B cell (primary cell): Measurements from ENCODE around the gene ZNF662.

Experiments
- EZH2 ChIP-seq: IDR thresholded peaks from 2 replicates; pipeline ENCODE4 v1.6.1; 2012; ENCODE audit warnings: borderline replicate concordance, low read depth, mild to moderate bottlenecking, moderate library complexity, low read length; ENCODE audit not compliant: insufficient read depth, poor library complexity, severe bottlenecking
- TF ChIP-seq, protein P1 (sequence below): fragments of 200-600 bp; IDR thresholded peaks from one replicate; pipeline ENCODE4 v1.8.0; 2022; ENCODE audit warnings: antibody characterized with exemption, mild to moderate bottlenecking

GRCh38 chr3:42961633-42962032 is 55.7 kb downstream of the ZNF662 start:
- TF ChIP-seq EZH2 = no peak
- TF ChIP-seq, protein P1, sequence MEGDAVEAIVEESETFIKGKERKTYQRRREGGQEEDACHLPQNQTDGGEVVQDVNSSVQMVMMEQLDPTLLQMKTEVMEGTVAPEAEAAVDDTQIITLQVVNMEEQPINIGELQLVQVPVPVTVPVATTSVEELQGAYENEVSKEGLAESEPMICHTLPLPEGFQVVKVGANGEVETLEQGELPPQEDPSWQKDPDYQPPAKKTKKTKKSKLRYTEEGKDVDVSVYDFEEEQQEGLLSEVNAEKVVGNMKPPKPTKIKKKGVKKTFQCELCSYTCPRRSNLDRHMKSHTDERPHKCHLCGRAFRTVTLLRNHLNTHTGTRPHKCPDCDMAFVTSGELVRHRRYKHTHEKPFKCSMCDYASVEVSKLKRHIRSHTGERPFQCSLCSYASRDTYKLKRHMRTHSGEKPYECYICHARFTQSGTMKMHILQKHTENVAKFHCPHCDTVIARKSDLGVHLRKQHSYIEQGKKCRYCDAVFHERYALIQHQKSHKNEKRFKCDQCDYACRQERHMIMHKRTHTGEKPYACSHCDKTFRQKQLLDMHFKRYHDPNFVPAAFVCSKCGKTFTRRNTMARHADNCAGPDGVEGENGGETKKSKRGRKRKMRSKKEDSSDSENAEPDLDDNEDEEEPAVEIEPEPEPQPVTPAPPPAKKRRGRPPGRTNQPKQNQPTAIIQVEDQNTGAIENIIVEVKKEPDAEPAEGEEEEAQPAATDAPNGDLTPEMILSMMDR = peak; percentile 39
